Colonic mucosa (tissue), 4 donors: ENCODE measurements around the gene GSDME. TPM values are rescaled to one million over a fixed set of nuclear protein-coding genes. Genes with fewer than 3 reads are reported as not detected.
"Not testable (repeated sequence)": the region's sequence is repeated elsewhere in the genome, so short reads cannot be mapped to it uniquely, and the experiment has no call there.

Source experiments
- DNase-seq: peaks from one replicate; pipeline ENCODE4 v3.0.0-alpha.2; 2020
- H3K27ac ChIP-seq: fragments of 200-600 bp; one replicate; pipeline ENCODE4 v1.8.0; 2021
- H3K27me3 ChIP-seq: fragments of 200-600 bp; one replicate; pipeline ENCODE4 v1.8.0; 2021
- H3K36me3 ChIP-seq: fragments of 200-600 bp; one replicate; pipeline ENCODE4 v1.8.0; 2021
- H3K4me1 ChIP-seq: fragments of 200-600 bp; one replicate; pipeline ENCODE4 v1.8.0; 2021; ENCODE audit warnings: mild to moderate bottlenecking
- H3K4me3 ChIP-seq: fragments of 200-600 bp; one replicate; pipeline ENCODE4 v1.8.0; 2021
- H3K9ac ChIP-seq, 2 donors: one replicate each; pipeline ENCODE4 v1.7.0; 2013; ENCODE audit warnings: control low read depth in 2 of 2, low read depth in 2 of 2, low read length in 2 of 2
- H3K9me3 ChIP-seq: fragments of 200-600 bp; one replicate; pipeline ENCODE4 v1.8.0; 2021
- CTCF ChIP-seq: fragments of 200-600 bp; IDR thresholded peaks from one replicate; pipeline ENCODE4 v1.8.0; 2022; ENCODE audit warnings: antibody characterized with exemption, mild to moderate bottlenecking
- intact Hi-C: fragments of 100-400 bp; cut with DNase I; formaldehyde crosslinking; loops from one replicate; pipeline ENCODE4 v1.14.1; 2022
- total RNA-seq, 2 donors: library from RNA; stranded (reverse); fragmentation: NEBNext Ultra II Directional in 1 of 2; extraction: Animal tissue kit (Norgen Biotek cat#: 25700) in 1 of 2; gene quantifications; one replicate each; pipeline ENCODE4 v1.2.1, GENCODE V29; 2021
- donor health status: healthy.
- donor health status: DM: no; HTN: no; CAD: no.
- donor health status: DM: no; HTN: no; CAD: no.

GSDME gene
- total RNA-seq, 2 donors from 2014 or later = 0.62 to 1.0 TPM

DNA sequence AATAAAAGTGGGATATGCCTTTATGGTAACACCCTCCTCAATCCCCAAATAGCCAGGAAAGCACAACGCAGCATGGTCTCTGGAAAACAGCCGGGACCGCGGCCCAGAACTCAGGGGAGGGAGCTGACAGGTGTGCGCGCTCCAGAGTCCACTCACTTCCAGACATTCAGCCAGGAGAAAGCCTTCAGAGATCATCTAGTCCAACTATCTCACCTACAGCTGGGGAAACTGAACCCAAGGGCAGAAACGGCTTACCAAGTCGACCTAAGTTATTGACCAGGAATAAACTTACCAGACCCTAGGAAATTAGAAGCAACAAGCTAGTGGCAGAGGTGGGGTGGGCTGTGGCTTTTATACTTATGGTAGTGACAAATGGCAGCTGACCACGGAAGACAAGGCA, 16.4 kb downstream of the GSDME start:
- Histone ChIP-seq H3K27ac (no peak overlapping the region), H3K36me3 (no peaks in the 10 kb centered on the region), H3K9ac (no peak overlapping the region), H3K9me3 (no peaks in the 10 kb centered on the region), H3K4me3 (no peak overlapping the region), H3K4me1 (no peaks in the 10 kb centered on the region), H3K27me3 (no peaks in the 10 kb centered on the region)
- no peak for TF ChIP-seq CTCF
- DNase-seq = no peak
- intact Hi-C loops = no loop called here

GRCh38 chr7:24739306-24739705, 18.0 kb downstream of the GSDME start:
- no peaks in the 10 kb centered on the region for H3K4me1 ChIP-seq
- intact Hi-C loops = no loop called here
- no peak overlapping the region for H3K27ac ChIP-seq
- no peak for DNase-seq
- H3K36me3 ChIP-seq = no peaks in the 10 kb centered on the region
- no peak overlapping the region for H3K4me3 ChIP-seq
- no peaks in the 10 kb centered on the region for H3K9me3 ChIP-seq
- H3K9ac ChIP-seq = no peak overlapping the region
- H3K27me3 ChIP-seq = no peaks in the 10 kb centered on the region
- TF ChIP-seq CTCF = no peak

DNA sequence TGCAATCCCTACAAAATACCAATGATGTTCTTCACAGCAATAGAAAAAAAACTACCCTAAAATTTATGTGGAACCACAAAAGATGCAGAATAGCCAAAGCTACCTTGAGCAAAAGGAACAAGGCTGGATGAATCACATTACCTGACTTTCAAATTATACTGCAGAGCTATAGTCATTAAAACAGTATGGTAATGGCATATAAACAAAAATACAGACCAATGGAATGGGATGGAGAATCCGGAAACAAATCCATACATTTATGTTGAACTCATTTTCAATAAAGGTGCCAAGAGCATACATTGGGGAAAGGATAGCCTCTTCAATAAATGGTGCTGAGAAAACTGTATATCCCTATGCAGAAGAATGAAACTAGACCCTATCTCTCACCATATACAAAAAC, 18.7 kb downstream of the GSDME start:
- no peak overlapping the region for H3K9ac ChIP-seq
- intact Hi-C loops = no loop called here
- no peak overlapping the region for H3K4me3 ChIP-seq
- no peak for TF ChIP-seq CTCF
- no peaks in the 10 kb centered on the region for H3K9me3 ChIP-seq
- no peaks in the 10 kb centered on the region for H3K36me3 ChIP-seq
- H3K4me1 ChIP-seq = no peaks in the 10 kb centered on the region
- no peak overlapping the region for H3K27ac ChIP-seq
- DNase-seq = no peak
- no peaks in the 10 kb centered on the region for H3K27me3 ChIP-seq

DNA sequence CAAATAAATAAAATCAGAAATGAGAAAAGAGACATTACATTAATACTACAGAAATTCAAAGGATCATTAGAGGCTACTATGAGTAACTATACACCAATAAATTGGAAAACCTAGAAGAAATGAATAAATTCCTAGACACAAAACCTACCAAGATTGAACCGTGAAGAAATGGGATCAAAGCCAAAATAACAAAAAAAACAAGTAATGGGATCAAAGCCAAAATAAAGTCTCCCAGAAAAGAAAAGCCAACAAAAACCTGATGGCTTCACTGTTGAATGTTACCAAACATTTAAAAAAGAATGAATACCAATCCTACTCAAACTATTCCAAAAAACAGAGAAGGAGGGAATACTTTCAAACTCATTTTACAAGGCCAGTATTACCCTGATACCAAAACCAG, 20.0 kb downstream of the GSDME start:
- Histone ChIP-seq H3K4me3 (no peak overlapping the region), H3K4me1 (no peaks in the 10 kb centered on the region), H3K9ac (no peak overlapping the region), H3K27me3 (no peaks in the 10 kb centered on the region), H3K36me3 (no peaks in the 10 kb centered on the region), H3K9me3 (no peaks in the 10 kb centered on the region), H3K27ac (no peak overlapping the region)
- intact Hi-C loops = no loop called here
- TF ChIP-seq CTCF = no peak
- DNase-seq = no peak

GRCh38 chr7:24735594-24735993, 21.7 kb downstream of the GSDME start:
- H3K4me3 ChIP-seq, H3K9me3 ChIP-seq, H3K27me3 ChIP-seq, H3K9ac ChIP-seq, DNase-seq, intact Hi-C loops, H3K36me3 ChIP-seq, H3K4me1 ChIP-seq, H3K27ac ChIP-seq: not testable (repeated sequence)

GRCh38 chr7:24734306-24734705, 23.0 kb downstream of the GSDME start:
- Histone ChIP-seq H3K4me3 (no peak overlapping the region), H3K36me3 (no peaks in the 10 kb centered on the region), H3K27ac (no peak overlapping the region), H3K27me3 (no peaks in the 10 kb centered on the region), H3K9me3 (no peaks in the 10 kb centered on the region), H3K4me1 (no peaks in the 10 kb centered on the region), H3K9ac (no peak overlapping the region)
- no peak for DNase-seq
- intact Hi-C loops = no loop called here
- no peak for TF ChIP-seq CTCF
